GM18499 (cell line): ENCODE measurements around the gene B3GNT7.
"Not testable (repeated sequence)": the region's sequence is repeated elsewhere in the genome, so short reads cannot be mapped to it uniquely, and the experiment has no call there.

Experiments
- ATAC-seq: cut with Tn5 transposase; IDR thresholded peaks from one replicate; pipeline ENCODE4 v1.9.1; 2021; ENCODE audit warnings: moderate number of reproducible peaks; ENCODE audit not compliant: insufficient read depth, unreplicated experiment

The B3GNT7 gene

GRCh38 chr2:231395188-231396057, at the start of gene B3GNT7:
TSS of gene B3GNT7 (plus strand) at chr2:231395710. CDS start at chr2:231395804, 94 bp downstream.
- no peak for ATAC-seq

DNA sequence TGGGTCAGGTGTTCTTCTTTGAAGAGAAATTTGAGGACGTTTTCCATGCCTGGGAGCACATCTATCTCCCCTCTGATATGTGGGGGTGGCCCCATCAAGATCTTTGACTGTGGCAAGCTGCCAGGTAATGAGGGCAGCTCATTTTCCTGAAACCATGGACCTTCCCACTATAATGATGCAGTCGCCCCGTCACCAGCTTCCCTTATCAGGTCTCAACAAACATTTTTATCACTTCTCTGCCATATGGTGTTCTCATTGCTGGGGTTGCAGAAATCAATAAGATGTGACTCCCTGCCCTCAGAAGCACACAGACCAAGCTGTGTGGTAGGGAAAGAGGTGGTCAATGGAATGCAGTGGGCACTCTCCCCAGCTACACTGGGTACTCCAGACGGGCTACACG, 48.4 kb upstream of the B3GNT7 start:
- no peak for ATAC-seq

- ATAC-seq = no peak
Measured at GRCh38 chr2:231347638-231348037, 47.9 kb upstream of the B3GNT7 start.

DNA sequence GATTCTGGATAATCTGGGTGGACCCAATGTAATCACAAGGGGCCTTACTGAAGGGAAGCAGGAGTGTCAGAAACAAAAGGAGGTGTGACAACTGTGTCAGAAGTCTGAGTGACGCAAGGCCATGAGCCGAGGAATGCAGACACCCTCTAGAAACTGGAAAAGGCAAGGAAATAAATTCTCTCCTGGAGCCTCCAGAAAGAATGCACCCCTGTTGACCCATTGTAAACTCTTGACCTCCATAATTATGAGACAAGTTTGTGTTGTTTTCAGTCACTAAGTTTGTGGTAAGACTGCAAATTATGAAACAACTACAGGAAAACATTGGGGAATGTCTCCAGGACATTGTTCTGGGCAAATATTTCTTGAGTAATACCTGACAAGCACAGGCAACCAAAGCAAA, 47.3 kb upstream of the B3GNT7 start:
- no peak for ATAC-seq

GRCh38 chr2:231348704-231349373, 46.7 kb upstream of the B3GNT7 start:
- no peak for ATAC-seq

- not testable (repeated sequence) for ATAC-seq
Measured at GRCh38 chr2:231349374-231349735, 46.2 kb upstream of the B3GNT7 start.

GRCh38 chr2:231351648-231352047, 43.9 kb upstream of the B3GNT7 start:
- no peak for ATAC-seq

DNA sequence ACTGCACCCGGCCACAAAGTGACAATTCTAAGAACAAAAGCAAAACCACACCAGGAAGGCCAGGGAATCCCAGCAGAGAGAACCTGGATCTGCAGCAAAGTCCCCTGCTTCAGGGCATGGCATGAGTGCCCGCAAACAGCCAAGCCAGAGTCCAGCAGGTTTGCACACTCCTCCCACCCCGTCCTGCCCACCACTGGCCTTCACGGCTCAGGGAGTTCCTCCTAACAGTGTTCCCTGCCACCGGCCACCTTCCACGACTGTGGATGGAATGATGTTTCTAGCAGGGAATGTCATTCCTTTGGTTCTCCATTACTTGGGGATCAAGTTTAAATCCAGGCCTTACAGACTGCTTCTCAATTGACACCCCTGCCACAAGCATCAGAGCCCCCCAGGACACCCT, 42.0 kb upstream of the B3GNT7 start:
- ATAC-seq = no peak

DNA sequence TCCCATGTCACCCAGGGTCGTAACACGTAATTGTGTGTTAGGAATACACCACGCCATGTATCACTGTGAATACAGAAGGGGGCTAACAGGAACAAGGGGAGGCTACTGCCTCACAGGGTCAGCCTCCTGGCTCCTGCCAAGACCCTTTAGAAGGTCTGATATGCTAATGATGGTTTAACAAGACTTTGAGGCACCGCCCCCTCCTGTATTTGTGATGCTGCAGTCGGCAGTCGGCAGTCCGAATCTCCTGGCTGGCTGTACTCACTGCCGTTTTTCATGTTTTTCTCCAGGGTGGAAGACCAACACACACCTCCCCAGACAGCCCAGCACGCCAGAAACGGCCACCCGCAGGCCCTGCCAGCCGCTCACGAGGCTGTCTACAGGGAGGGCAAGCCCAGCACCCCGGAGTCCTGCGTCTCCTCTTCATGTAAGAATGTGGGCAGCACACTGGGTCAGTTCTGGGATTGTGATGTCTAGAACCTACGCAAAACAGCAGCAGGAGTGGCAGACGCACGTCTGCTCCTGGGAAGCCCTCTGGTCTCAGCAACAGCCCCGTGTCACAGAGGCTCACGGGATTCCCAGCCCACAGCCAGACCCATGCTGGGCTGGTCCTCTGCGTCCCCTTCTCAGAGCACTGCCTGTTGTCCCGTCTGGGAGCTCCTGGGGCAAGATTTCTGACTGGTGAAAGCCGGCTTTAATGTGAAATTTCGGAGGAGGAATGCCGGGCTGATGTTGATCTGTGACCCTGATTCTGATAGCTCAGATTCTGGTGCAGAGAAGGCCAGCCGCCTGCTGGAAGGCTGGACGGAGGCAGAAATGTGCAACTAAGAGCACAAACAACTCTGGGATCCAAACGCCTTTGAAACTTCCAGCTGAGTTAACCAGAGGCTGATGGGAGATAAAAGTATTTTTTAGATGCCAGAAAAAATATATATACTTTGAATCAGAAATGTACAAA, 39.7 kb upstream of the B3GNT7 start:
- ATAC-seq = no peak

DNA sequence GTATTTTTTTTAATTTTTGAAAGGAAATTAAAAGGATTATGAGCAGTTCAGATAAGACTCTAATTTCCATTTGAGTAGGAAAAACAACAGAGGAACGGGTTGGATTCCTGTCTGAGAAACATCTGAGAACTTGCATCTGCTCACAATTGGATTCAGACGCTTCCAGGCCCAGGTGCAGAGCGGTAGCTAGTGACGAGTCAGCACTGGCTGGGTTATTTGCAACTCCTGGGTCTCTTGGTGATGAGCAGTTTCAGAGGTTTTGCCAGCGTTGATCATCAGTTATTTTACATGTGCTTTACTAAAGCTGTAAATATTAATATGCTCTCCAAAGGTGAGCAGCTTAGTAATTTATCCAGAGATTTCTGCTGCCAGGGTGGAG, 39.1 kb upstream of the B3GNT7 start:
- no peak for ATAC-seq

GRCh38 chr2:231357048-231357447, 38.5 kb upstream of the B3GNT7 start:
- ATAC-seq = no peak

GRCh38 chr2:231357931-231358330, 37.6 kb upstream of the B3GNT7 start:
- no peak for ATAC-seq

- ATAC-seq = no peak
Measured at GRCh38 chr2:231359441-231359840, 36.1 kb upstream of the B3GNT7 start.

DNA sequence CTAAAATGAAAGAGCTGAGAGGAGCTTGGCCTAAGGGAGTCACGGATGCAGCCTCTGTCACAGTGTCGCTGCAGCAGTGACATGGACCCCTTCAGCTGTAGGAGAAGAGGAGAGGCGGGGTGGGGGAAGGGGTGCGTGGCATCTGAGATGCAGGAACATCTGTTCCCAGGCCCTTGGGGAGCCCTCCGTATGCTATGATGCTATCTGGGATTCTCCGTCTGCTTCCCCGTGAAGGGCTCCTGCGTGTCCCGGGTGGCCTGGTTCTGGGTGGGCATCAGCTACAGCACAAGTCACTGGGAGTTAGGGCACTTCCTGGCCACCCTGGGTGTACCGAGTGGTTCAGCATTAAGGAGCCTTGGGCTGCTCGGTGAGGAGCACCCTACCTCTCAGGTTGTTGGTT, 35.6 kb upstream of the B3GNT7 start:
- ATAC-seq = no peak

GRCh38 chr2:231360401-231360800, 35.1 kb upstream of the B3GNT7 start:
- no peak for ATAC-seq

DNA sequence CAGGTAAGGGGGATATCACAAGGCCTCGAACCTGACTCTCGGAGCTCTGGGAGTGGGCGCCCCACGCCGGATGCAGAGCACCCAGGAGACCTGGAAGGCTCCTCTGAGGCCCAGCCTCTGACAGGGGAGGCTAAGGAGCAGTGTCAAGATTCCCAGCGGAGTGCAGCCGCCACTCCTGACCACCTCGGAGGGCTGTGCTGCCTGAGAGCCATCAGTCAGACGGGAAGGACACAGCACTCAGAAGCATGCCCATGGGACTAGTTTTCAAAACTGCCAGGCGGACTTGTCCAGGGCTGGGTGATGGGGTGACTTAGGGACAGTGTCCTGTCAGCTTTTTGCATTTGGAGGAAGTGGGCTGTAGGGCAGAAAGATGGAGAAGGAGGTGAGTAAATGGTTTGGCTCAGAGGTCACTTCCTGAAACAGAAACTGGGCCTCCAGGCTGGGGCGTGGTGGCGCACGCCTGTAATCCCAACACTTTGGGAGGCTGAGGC, 34.6 kb upstream of the B3GNT7 start:
- no peak for ATAC-seq

DNA sequence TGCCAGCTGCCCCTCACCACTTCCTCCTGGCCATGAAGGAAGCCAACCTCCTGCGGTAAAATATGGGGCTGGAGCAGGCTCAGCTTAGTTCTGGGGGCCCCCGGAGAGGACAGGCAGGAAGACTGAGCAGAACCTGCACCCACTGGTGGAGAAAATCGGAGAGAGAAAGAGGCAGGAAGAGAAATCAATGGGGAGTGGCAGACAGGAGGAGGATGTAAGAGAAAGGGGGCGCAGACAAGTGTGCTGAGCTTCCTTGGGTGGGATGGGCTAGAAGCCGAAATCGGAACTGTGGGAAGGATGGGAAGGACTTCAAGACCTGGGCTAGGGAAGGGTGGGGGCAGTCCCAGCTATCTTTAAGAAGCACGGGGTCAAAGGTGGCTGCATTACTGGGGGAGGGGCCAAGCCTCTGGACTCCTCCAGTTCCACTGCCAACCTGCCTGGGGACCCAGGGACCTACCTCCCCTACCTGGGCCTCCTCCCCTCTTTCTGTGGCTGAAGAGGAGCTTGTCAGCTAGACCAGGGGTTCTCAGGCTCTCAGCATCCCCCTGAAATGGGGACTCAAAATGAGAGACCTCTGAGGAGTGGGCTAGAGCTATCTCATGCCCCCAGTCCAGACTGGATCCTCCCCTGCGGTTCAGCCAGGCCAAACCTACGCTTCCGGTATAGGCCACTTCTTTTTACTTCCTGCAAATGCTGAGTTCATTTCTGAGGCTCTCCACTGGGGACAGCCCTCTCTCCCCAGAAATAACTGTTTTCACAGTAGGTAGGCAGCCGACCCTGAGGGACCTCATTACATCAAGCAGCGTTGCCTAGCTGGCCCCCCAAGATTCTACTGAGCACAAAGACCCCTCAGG, 33.6 kb upstream of the B3GNT7 start:
- peak; percentile 85 for ATAC-seq

- ATAC-seq = no peak
Measured at GRCh38 chr2:231362555-231363184, 32.8 kb upstream of the B3GNT7 start.

GRCh38 chr2:231364061-231364460, 31.4 kb upstream of the B3GNT7 start:
- no peak for ATAC-seq
